Endodermal cell (in vitro differentiated cells): ENCODE data around the gene IRF7. TPM values are rescaled to one million over a fixed set of nuclear protein-coding genes. Genes with fewer than 3 reads are reported as not detected.
"Not testable (repeated sequence)": the region's sequence is repeated elsewhere in the genome, so short reads cannot be mapped to it uniquely, and the experiment has no call there.

Source experiments
- DNase-seq: peaks from one replicate; pipeline ENCODE4 v3.0.0-alpha.2; 2017
- H3K27ac ChIP-seq: 2 replicates; pipeline ENCODE4 v1.5.1; 2013; ENCODE audit warnings: mild to moderate bottlenecking, low read depth, low read length, moderate library complexity
- H3K27me3 ChIP-seq: 2 replicates; pipeline ENCODE4 v1.6.1; 2013; ENCODE audit warnings: mild to moderate bottlenecking, low read length, moderate library complexity; ENCODE audit not compliant: insufficient read depth, control insufficient read depth, poor library complexity, severe bottlenecking
- H3K36me3 ChIP-seq: 2 replicates; pipeline ENCODE4 v1.7.0; 2013; ENCODE audit warnings: mild to moderate bottlenecking, low read length, moderate library complexity; ENCODE audit not compliant: control insufficient read depth, insufficient read depth
- H3K4me1 ChIP-seq: one replicate; pipeline ENCODE4 v1.7.0; 2013; ENCODE audit warnings: low read length; ENCODE audit not compliant: control insufficient read depth, insufficient read depth
- H3K4me3 ChIP-seq: 2 replicates; pipeline ENCODE4 v1.5.1; 2013; ENCODE audit warnings: mild to moderate bottlenecking, low read length, moderate library complexity
- H3K9ac ChIP-seq: 2 replicates; pipeline ENCODE4 v1.6.1; 2013; ENCODE audit warnings: mild to moderate bottlenecking, low read length, moderate library complexity; ENCODE audit not compliant: poor library complexity, severe bottlenecking; ENCODE audit errors: extremely low read depth
- H3K9me3 ChIP-seq: 2 replicates; pipeline ENCODE4 v1.6.1; 2013; ENCODE audit warnings: mild to moderate bottlenecking, low read length, moderate library complexity; ENCODE audit not compliant: control insufficient read depth
- H3K27ac Mint-ChIP-seq: 2 replicates; pipeline ENCODE4 v1.8.0; 2020; ENCODE audit warnings: mixed read lengths
- H3K27me3 Mint-ChIP-seq: 2 replicates; pipeline ENCODE4 v1.8.0; 2021; ENCODE audit warnings: mild to moderate bottlenecking, mixed read lengths; ENCODE audit not compliant: insufficient read depth
- H3K36me3 Mint-ChIP-seq: 2 replicates; pipeline ENCODE4 v1.8.0; 2020; ENCODE audit warnings: low read depth, mixed read lengths
- H3K4me1 Mint-ChIP-seq: 2 replicates; pipeline ENCODE4 v1.8.0; 2020; ENCODE audit warnings: mixed read lengths
- H3K4me3 Mint-ChIP-seq: 2 replicates; pipeline ENCODE4 v1.8.0; 2020; ENCODE audit warnings: mild to moderate bottlenecking, moderate library complexity, mixed read lengths
- H3K9me3 Mint-ChIP-seq: 2 replicates; pipeline ENCODE4 v1.8.0; 2020; ENCODE audit warnings: mild to moderate bottlenecking, mixed read lengths
- CTCF ChIP-seq: fragments of 200-600 bp; sonication (generic); conservative IDR thresholded peaks from 2 replicates; pipeline ENCODE4 v1.5.0; 2021; ENCODE audit warnings: antibody characterized with exemption, mild to moderate bottlenecking
- WGBS, 2 experiments: methylation state at CpG; one replicate each; pipeline versions ENCODE4 v1.1.5 to v1.1.7; 2013; ENCODE audit warnings: missing lambda C conversion rate in 2 of 2, mixed read lengths in 1 of 2; ENCODE audit not compliant: insufficient coverage in 1 of 2, insufficient read length in 1 of 2; 5-methylcytosine and 5-hydroxymethylcytosine counted together
- total RNA-seq, 2 donors: library from RNA; stranded (reverse); fragmentation: NEBNext Ultra II Directional in 1 of 2; extraction: Animal tissue kit (Norgen Biotek cat#: 25700) in 1 of 2; gene quantifications; 2 replicates in 1 of 2; 3 replicates in 1 of 2; pipeline ENCODE4 v1.2.1, GENCODE V29; 2021

Gene IRF7
- total RNA-seq, 2 donors from 2014 or later: 9.3 to 16.8 TPM

- Histone ChIP-seq H3K9me3 (no peaks in the 10 kb centered on the region), H3K4me3 (no peak overlapping the region), H3K27ac (no peak overlapping the region), H3K9ac (no peak overlapping the region), H3K27me3 (no peaks in the 10 kb centered on the region), H3K4me1 (no peaks in the 10 kb centered on the region), H3K36me3 (peaks cover 38% of the 10 kb centered on the region)
- WGBS, 2 experiments: 93 to 95% methylated on average over 25 to 30 of the region's 30 CpGs
- Mint-ChIP-seq H3K36me3 (peaks cover 48% of the 10 kb centered on the region), H3K27me3 (no peaks in the 10 kb centered on the region), H3K4me3 (no peak overlapping the region), H3K27ac (no peak overlapping the region), H3K4me1 (no peaks in the 10 kb centered on the region), H3K9me3 (no peaks in the 10 kb centered on the region)
- TF ChIP-seq CTCF: no peak
- no peak for DNase-seq
Observed at GRCh38 chr11:655036-655726, 39.4 kb upstream of the IRF7 start.

- not testable (repeated sequence) for H3K4me1 Mint-ChIP-seq, H3K27ac ChIP-seq, DNase-seq, H3K9me3 ChIP-seq, H3K4me3 ChIP-seq, H3K27me3 ChIP-seq, H3K27me3 Mint-ChIP-seq, H3K9me3 Mint-ChIP-seq, H3K27ac Mint-ChIP-seq, H3K9ac ChIP-seq, H3K4me1 ChIP-seq, H3K4me3 Mint-ChIP-seq
- H3K36me3 Mint-ChIP-seq: peaks cover 50% of the 10 kb centered on the region
- 91 to 94% methylated on average over 9 to 11 of the region's 12 CpGs for WGBS, 2 experiments
- H3K36me3 ChIP-seq: peaks cover 40% of the 10 kb centered on the region
Observed at GRCh38 chr11:654444-654843, 38.7 kb upstream of the IRF7 start.

GRCh38 chr11:653837-654236, 38.1 kb upstream of the IRF7 start:
- no peaks in the 10 kb centered on the region for H3K9me3 Mint-ChIP-seq
- H3K4me1 ChIP-seq: no peaks in the 10 kb centered on the region
- WGBS, 2 experiments: 91 to 92% methylated on average over 10 to 15 of the region's 15 CpGs
- H3K36me3 ChIP-seq: peaks cover 41% of the 10 kb centered on the region
- no peaks in the 10 kb centered on the region for H3K9me3 ChIP-seq
- TF ChIP-seq CTCF: no peak
- H3K4me3 ChIP-seq: no peak overlapping the region
- H3K27ac ChIP-seq: no peak overlapping the region
- H3K4me1 Mint-ChIP-seq: no peaks in the 10 kb centered on the region
- H3K27ac Mint-ChIP-seq: no peak overlapping the region
- H3K4me3 Mint-ChIP-seq: no peak overlapping the region
- peaks cover 55% of the 10 kb centered on the region for H3K36me3 Mint-ChIP-seq
- H3K9ac ChIP-seq: no peak overlapping the region
- no peak for DNase-seq
- H3K27me3 Mint-ChIP-seq: no peaks in the 10 kb centered on the region
- no peaks in the 10 kb centered on the region for H3K27me3 ChIP-seq

- H3K36me3 ChIP-seq: peaks cover 36% of the 10 kb centered on the region
- not testable (repeated sequence) for H3K9ac ChIP-seq, H3K9me3 ChIP-seq, H3K27me3 Mint-ChIP-seq, H3K27me3 ChIP-seq, H3K4me1 ChIP-seq, DNase-seq, H3K27ac Mint-ChIP-seq, H3K27ac ChIP-seq, H3K9me3 Mint-ChIP-seq, H3K4me1 Mint-ChIP-seq, H3K4me3 ChIP-seq, H3K4me3 Mint-ChIP-seq
- H3K36me3 Mint-ChIP-seq: peaks cover 56% of the 10 kb centered on the region
- 94 to 95% methylated on average over 13 to 14 of the region's 14 CpGs for WGBS, 2 experiments
Observed at GRCh38 chr11:653136-653535, 37.4 kb upstream of the IRF7 start.
